NCI-H1436 (cell line): ENCODE measurements around the gene NRTN.
"Not testable (repeated sequence)": the region's sequence is repeated elsewhere in the genome, so short reads cannot be mapped to it uniquely, and the experiment has no call there.

Source experiments
- DNase-seq: peaks from one replicate; lab custom pipeline; 2025; lab: John Stamatoyannopoulos, UW

Gene NRTN

DNA sequence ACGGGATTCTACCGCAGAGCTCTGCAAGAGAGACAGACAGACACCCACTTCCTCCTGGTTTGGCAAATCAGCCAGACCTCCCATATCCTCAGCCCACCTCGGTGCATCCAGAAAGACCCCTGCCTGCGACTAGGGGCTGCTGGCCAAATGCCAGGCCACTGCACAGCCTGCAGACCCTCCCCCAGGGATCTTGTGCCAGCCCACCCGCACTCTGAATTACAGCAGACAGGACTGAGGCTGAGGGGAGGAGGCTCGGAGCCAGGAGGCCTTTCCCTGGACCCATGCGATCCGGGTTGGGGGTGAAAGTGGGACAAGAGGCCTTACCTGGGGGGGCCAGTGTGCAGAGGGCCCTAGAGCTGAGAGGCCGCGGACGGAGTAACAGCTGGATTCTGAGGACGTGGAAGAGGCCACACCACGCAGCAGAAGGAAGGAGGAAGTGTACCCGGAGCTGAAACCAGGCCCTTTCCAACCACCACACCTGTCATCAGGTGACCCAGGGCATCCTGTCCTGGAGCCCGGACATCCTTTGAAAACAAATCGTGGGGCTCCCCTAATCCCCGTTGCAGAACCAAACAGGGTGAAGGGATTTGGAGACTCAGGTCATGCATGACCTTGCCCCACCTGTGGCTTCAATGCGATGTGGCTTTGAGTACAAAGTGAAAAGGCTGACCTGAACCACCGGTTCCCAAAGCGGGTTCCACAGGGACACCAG lies 33.6 kb downstream of the NRTN start:
- no peak for DNase-seq

DNA sequence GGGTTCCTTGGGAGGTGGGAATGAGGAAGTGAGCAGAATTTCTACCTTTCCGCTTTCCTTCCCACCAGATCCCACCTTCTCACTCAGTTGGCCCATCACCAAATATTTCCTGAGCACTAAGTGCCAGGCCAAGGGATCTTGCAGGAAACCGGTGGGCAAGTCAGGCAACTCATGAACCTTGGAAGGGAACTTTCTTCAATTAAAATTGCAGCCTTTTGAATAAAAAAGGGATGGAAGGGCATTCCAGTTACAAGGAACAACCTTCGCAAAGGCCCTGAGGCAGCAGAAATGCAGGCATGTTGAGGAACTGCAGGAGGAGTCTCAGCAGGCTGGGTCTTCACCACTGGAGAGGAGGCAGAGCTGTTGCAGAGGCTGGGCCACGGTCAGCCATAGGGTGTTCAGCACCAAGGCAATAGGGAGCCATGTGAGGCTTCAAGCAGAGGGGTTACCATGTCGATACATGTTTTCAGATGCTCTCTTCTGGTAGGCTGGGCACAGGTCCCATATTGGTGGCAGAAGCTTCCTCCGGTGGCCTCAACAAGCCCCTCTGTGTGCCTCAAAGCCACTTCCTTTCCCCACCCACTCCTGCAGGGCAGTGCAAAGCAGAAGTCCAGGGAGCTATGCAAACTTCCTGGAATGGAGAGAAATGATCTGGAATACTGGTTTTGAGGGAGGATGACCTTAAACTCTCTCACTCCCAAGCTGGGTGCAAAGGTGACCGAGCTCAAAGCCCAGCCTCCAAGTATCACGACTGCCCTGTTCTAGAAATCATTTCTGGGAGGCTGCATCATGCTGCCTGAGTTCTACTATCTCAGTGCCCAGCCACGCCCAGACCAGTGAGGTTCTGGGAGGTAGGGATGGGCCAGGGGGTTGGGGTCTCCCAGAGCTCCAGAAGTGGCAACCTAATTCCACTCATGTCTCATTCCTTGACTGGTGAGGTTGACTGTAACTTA lies 34.5 kb downstream of the NRTN start, which contains the start of gene FUT6:
Gene FUT6 (minus strand): TSS at position 638 of the 953 bp plus-strand sequence. CDS start 7,135 bp downstream, outside the sequence.
- DNase-seq: no peak

DNA sequence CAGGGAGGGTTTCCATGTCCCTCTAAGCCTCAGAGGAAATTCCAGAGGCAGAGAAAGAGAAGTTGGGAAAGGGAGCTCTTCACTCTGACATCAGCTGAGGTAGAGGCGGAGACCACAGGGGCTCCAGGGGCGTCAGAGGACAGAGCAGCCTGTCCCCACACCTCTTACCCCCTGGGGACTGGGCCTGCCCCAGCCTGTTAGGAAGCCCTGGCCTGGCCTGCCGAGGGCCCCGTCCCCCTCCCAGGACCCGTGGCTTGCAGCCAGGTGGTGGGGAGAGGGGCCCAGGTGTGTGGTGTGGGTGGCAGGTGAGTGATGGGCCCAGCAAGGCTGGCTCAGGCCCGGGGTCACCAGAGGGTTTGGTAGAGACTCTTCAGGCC lies 36.9 kb downstream of the NRTN start:
- not testable (repeated sequence) for DNase-seq

DNA sequence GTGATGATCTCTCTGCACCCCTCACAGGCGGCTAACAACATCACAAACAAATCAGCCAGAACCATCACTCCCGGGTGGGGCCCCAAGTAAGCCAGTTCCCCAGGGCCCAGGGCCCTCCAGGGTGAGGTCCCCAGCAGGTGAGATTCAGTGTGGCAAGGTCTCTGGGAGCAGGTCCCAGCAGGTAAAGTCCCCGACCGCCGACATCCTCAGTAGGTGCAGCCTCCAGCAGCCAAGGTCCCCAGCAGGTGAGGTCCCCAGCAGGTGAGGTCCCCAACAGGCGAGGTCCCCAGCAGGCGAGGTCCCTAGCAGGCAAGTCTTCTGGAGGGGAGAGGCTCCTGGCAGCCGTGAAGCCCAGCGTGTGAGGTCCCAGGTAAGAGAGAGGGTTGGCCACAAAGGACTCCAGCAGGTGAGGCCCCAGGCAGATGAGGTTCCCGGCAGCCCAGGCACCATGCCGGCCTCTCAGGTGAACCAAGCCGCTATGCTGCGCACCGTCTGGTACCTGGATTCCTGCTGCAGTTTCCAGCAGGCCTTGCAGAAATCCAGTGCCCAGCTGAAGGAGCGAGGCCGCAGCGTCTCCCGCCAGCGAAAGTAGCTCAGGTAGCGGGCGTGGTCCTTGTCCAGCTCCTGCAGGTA lies 38.5 kb downstream of the NRTN start:
- no peak for DNase-seq

DNA sequence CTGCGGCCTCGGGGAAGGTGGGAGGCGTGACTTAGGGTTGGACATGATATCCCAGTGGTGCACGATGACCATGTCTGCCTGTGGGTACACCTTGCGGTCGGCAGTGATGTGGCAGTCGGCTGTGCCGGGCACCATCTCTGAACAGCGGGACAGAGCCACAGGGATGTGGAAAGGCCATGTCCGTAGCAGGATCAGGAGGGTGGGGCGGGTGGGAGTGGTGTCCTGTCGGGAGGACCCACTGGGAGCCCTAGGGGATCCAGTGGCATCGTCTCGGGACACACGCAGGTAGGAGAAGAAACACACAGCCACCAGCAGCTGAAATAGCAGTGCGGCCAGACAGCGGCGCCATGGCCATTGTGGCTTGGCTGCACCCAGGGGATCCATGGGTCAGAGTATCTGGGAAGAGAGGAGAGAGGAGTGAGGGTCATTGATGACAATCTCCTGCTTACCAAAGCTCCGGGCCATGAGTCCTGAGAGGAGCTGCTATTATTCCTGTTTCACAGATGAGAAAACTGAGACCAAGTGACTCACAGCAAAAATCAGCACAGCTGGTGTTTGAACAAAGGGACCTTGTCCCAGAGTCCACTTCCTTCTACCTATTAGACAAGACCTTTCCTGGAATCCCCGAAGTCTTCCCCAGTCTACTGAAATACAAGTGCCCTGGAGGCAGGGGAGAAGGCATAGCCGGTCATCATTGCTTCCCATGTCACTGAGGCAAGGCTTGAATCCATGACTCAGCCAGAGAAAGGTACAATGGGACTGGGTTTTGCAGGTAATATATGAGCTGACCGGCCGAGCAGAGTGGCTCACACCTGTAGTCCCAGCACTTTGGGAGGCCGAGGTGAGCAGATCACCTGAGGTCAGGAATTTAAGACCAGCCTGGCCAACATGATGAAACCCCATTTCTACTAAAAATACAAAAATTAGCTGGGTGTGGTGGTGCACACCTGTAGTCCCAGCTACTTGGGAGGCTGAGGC lies 39.9 kb downstream of the NRTN start:
- no peak for DNase-seq

DNA sequence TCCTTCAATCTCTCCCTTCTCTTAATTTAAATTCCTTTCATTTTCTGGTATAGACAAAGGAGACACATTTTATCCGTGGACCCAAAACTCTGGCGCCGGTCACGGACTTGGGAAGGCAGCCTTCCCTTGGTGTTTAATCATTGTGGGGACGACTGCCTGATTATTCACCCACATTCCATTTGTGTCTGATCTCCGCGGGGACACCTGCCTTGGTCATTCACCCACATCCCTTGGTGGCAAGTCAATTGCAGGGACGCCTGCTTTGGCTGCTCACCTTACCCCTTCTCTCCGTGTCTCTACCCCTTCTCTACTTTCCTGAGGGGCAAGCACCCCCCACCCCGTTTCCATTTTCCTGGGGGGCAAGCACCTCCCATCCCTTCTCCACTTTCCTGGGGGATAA lies 43.0 kb downstream of the NRTN start:
- not testable (repeated sequence) for DNase-seq

DNA sequence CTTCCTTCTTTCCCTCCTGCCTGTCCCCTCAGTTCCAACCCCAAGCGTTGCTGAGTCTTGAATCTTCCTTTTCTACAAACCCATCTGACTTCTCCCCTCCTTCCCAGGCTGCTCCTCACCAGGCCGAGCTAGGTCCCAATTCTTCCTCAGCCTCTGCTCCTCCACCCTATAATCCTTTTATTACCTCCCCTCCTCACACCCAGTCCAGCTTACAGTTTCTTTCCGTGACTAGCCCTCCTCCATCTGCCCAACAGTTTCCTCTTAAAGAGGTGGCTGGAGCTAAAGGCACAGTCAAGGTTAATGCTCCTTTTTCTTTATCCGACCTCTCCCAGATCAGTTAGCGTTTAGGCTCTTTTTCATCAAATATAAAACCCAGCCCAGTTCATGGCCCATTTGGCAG lies 43.8 kb downstream of the NRTN start:
- DNase-seq: not testable (repeated sequence)

DNA sequence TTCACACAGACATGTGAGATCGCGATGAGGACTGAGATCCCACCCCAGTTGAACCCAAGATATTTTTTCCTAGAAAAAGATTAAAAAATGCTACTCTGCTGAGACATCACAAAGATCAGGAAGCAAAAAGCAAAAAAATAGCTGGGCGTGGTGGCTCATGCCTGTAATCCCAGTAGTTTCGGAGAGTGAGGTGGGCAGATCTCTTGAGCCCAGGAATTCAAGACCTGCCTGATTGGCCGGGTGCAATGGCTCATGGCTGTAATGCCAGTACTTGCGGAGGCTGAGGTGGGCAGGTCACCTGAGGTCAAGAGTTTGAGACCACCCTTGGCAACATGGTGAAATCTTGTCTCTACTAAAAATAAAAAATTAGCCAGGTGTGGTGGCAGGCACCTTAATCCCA lies 45.3 kb downstream of the NRTN start:
- DNase-seq: no peak

DNA sequence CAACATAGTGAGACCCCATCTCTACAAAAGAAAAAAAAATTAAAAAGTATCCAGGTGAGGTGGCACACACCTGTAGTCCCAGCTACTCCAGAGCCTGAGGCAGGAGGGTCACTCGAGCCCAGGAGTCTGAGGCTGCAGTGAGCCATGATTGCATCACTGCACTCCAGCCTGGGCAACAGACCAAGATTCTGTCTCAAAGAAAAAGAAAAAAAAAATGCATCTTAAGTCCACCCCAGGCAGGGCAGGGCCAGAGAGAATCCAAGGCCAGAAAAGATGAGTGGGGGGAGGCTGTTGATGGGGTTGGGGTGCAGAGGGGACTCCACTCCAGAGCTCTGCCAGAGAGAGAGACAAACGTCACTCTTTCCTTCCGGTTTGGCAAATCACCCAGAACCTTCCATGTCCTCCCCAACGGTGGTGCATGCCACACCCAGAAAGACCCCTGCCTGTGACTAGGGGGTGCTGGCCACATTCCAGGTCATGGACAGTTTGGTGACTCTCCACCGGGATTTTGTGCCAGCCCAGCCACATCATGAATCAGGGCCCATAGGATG lies 46.0 kb downstream of the NRTN start:
- no peak for DNase-seq

DNA sequence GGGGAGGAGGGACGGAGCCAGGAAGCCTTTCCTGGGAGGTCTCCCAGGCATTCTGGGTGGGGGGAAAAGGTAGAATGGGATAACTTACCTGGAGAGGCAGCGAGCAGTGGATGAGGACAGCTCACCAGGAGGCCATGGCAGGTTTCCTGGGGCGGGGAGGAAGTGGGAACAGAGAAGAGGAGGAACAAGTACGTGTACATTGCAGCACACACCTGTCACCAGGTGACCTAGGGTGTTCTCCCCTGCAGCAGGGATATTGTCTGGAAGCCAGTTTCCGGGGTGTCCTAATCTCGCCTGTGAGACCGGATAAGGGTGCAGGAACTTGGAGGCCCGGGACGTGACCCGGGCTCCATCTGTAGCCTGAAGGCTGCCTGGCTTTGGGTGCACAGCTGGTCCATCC lies 46.4 kb downstream of the NRTN start, which contains the start of gene FUT3:
Gene FUT3 (minus strand): TSS at position 148 of the 400 bp plus-strand sequence.
- no peak for DNase-seq

DNA sequence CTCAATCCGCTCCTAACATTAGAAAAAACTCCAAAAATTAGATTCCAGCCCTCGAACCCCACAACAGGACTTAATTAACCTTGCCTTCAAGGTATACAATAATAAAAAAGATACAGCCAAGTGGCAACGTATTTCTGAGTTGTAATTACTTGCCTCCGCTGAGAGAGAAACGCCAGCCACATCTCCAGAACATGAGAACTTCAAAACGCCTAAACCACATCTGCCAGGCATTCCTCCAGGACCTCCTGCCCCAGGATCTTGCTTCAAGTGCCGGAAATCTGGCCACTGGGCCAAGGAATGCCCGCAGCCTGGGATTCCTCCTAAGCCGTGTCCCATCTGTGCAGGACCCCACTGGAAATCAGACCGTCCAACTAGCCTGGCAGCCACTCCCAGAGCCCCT lies 49.3 kb downstream of the NRTN start:
- DNase-seq: not testable (repeated sequence)

DNA sequence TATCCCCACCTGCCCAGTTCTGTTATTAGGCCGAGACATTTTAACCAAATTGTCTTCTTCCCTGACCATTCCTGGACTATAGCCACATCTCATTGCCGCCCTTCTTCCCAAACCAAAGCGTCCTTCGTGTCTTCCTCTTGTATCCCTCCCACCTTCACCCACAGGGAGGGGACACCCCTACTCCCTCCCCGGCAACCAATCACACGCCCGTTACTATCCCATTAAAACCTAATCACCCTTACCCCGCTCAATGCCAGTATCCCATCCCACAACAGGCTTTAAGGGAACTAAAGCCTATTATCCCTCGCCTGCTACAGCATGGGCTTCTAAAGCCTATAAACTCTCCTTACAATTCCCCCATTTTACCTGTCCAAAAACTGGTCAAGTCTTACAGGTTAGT lies 50.3 kb downstream of the NRTN start:
- not testable (repeated sequence) for DNase-seq

DNA sequence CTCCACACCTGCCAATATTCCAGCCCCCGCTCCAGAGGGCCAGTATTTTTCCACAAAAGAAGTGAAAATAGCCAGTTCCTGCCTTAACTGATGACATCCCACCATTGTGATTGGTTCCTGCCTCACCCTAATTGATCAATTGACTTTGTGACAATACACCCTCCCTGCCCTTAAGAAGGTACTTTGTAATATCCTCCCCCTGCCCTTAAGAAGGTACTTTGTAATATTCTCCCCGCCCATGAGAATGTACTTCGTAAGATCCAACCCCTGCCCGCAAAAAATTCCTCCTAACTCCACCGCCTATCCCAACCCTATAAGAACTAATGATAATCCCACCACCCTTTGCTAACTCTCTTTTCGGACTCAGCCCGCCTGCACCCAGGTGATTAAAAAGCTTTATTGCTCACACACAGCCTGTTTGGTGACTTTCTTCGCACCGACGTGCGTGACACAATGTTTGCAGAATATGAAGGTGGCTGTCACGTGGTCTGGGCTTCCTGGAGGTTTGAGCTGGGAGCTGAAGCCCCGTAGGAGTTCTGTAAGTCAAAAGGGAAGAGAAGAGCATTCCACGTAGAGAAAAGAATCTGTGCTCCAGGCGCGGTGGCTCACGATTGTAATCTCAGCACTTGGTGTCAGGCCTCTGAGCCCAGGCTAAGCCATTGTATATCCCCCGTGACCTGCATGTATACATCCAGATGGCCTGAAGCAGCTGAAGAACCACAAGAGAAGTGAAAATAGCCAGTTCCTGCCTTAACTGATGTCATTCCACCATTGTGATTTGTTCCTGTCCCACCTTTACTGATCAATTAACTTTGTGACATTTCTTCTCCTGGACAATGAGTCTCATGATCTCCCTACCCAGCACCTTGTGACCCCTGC lies 52.6 kb downstream of the NRTN start:
- no peak for DNase-seq

DNA sequence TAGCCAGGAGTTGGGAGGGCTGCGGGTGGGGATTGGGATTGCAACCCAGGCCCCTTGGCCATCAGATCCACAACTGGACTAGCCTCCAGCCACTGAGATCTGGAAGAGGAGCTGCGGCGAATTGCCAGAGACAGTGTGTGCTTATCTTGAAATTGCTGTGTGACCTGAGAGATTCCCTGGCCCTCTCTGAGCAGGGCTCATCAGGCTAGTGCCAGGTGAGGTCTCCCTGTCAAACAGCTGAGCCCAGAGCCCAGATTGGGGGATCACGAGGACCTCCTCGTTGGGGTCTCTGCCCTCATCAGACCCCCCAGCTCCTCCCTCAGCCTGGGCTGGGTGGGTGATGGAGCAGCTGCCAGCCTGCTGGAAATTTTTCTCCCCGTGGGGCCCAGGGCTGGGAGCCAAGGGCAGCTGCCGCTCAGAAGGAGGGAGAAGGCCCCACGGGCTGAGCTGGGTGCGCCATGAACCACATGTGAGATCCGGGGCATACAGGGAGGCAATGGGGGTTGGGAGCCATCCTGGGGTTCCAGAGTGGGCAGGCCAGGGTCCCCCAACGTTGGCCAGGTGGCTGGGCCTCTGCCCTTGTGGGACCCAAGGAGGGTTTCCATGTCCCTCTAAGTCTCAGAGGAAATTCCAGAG lies 58.3 kb downstream of the NRTN start:
- no peak for DNase-seq

DNA sequence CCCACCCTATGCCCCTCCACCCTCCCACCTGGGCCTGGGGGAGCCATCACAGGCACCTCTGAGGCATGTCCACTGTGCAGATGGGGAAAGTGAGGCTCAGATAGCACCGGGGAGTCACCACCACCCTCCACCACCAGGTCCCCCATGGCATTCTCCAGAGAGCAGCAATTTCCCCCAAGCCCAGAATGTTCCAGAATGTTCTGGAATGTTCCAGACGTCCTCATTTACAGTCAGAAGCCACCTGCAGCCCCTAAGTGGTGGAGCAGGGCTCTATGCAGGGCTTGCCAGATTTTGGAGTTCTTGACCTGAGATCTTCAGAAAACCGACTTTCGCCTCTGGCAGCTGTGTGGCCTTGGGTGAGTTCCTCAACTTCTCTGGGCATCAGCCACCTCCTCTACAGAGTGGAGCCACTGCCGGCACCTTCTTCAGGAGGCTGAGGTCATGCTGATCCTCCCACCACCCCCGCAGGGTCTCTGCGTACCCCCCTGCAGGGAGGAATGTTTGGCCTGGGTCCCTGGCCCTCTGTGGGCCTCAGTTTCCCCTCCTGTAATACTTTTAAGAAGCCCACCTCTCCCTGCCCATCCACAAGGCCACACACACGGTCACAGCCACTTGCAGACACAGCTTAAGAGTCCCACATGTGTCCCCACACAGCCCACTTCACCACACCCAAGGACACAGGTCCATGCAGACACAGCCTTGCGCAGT lies 59.3 kb downstream of the NRTN start:
- DNase-seq: no peak

DNA sequence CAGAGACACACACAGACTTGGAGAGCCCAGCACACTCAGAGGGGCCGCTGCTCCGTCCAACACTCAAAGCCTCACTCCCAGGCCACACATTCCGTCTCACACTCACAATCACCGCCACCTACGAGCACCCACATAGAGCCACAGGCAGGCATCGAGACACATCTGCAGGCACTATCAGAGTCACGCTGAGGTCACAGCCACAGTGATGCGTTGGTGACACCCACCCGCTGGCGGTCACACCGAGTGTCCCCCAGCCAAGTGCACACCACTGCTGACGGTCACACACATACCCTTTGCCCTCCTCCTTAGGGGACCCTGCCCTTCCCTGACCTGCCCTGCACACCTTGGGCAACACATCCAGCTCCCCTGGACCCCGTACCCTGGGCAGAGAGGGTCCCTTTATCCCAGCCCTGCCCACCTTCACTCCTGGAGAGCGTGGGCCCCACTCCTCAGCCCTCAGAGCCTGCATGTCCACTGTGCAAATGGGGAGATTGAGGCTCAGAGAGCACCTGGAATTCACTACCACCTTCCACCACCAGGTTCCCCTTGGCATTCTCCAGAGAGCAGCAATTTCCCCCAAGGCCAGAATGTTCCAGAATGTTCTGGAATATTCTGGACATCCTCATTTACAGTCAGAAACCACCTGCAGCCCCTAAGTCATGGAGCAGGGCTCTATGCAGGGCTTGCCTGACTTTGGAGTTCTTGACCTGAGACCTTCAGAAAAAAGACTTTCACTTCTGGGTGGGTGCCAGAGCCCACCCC lies 60.0 kb downstream of the NRTN start:
- DNase-seq: no peak

DNA sequence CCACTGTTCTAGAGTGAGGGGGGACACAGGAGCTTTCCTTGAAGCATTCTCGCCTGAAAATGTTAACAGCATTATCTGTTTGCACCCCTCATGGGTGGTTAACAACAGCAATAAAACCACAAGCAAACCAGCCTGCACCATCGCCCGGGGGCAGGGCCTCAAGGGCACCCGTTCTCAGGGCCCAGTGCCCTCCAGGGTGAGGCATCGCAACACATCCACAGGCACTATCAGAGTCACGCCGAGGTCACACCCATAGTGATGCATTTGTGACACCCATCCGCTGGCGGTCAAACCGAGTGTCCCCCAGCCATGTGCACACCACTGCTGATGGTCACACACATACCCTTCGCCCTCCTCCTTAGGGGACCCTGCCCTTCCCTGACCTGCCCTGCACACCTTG lies 60.9 kb downstream of the NRTN start:
- DNase-seq: no peak
